H7 (cell line): ENCODE data around the gene ORM1. TPM values are rescaled to one million over a fixed set of nuclear protein-coding genes. Genes with fewer than 3 reads are reported as not detected.

Source experiments
- DNase-seq: peaks from one replicate; pipeline ENCODE4 v3.0.0; 2012
- H3K27me3 ChIP-seq: 2 replicates; pipeline ENCODE4 v1.6.0; 2011; ENCODE audit warnings: mild to moderate bottlenecking, low read length; ENCODE audit not compliant: control insufficient read depth, insufficient read depth
- H3K36me3 ChIP-seq: replicated peaks from 2 replicates; pipeline ENCODE4 v1.5.1; 2011; ENCODE audit warnings: low read length; ENCODE audit not compliant: control insufficient read depth, insufficient read depth
- H3K4me3 ChIP-seq: 2 replicates; pipeline ENCODE4 v1.5.1; 2011; ENCODE audit warnings: low read depth, mild to moderate bottlenecking, control low read depth, low read length, moderate library complexity; ENCODE audit not compliant: insufficient read depth
- total RNA-seq: library from RNA; depleted of rRNA; stranded (reverse); fragments of >200 nt; shearing (Covaris generic); gene quantifications from 2 replicates; pipeline ENCODE4 v1.2.3, GENCODE V29; 2014

Gene ORM1
- total RNA-seq, 1 experiment from 2014 or later = not detected

- H3K27me3 ChIP-seq = no peaks in the 10 kb centered on the region
- DNase-seq = no peak
- no peak overlapping the region for H3K4me3 ChIP-seq
- peaks cover 11% of the 10 kb centered on the region for H3K36me3 ChIP-seq
These were observed 11.6 kb downstream of the ORM1 start for GRCh38 chr9:114334490-114334889.

- no peak for DNase-seq
- no peak overlapping the region for H3K4me3 ChIP-seq
- peaks cover 14% of the 10 kb centered on the region for H3K36me3 ChIP-seq
- H3K27me3 ChIP-seq = no peaks in the 10 kb centered on the region
These were observed 12.8 kb downstream of the ORM1 start for GRCh38 chr9:114335745-114336144.

- DNase-seq = no peak
- Histone ChIP-seq H3K4me3 (no peak overlapping the region), H3K27me3 (no peaks in the 10 kb centered on the region), H3K36me3 (peaks cover 15% of the 10 kb centered on the region)
These were observed 13.3 kb downstream of the ORM1 start for GRCh38 chr9:114336157-114336556.

GRCh38 chr9:114336699-114337395 lies 13.9 kb downstream of the ORM1 start:
- Histone ChIP-seq H3K4me3 (no peak overlapping the region), H3K36me3 (peaks cover 18% of the 10 kb centered on the region), H3K27me3 (no peaks in the 10 kb centered on the region)
- DNase-seq = no peak

- peaks cover 19% of the 10 kb centered on the region for H3K36me3 ChIP-seq
- no peak overlapping the region for H3K4me3 ChIP-seq
- DNase-seq = no peak
- H3K27me3 ChIP-seq = no peaks in the 10 kb centered on the region
These were observed 15.3 kb downstream of the ORM1 start for GRCh38 chr9:114338187-114338586.

- no peaks in the 10 kb centered on the region for H3K27me3 ChIP-seq
- peaks cover 24% of the 10 kb centered on the region for H3K36me3 ChIP-seq
- no peak overlapping the region for H3K4me3 ChIP-seq
- DNase-seq = peak; percentile 94
These were observed 16.4 kb downstream of the ORM1 start for GRCh38 chr9:114339130-114339908.

- Histone ChIP-seq H3K4me3 (no peak overlapping the region), H3K27me3 (no peaks in the 10 kb centered on the region), H3K36me3 (peaks cover 33% of the 10 kb centered on the region)
- no peak for DNase-seq
These were observed 18.4 kb downstream of the ORM1 start for GRCh38 chr9:114341152-114341830.

- no peak for DNase-seq
- peaks cover 38% of the 10 kb centered on the region for H3K36me3 ChIP-seq
- no peak overlapping the region for H3K4me3 ChIP-seq
- no peaks in the 10 kb centered on the region for H3K27me3 ChIP-seq
These were observed 19.1 kb downstream of the ORM1 start for GRCh38 chr9:114341991-114342390.

GRCh38 chr9:114342755-114343440 lies 20.0 kb downstream of the ORM1 start:
- H3K36me3 ChIP-seq = peaks cover 37% of the 10 kb centered on the region
- no peak for DNase-seq
- H3K27me3 ChIP-seq = no peaks in the 10 kb centered on the region
- no peak overlapping the region for H3K4me3 ChIP-seq

GRCh38 chr9:114343471-114344187 lies 20.7 kb downstream of the ORM1 start:
- Histone ChIP-seq H3K4me3 (no peak overlapping the region), H3K36me3 (peaks cover 33% of the 10 kb centered on the region), H3K27me3 (no peaks in the 10 kb centered on the region)
- DNase-seq = no peak

- DNase-seq = no peak
- no peak overlapping the region for H3K4me3 ChIP-seq
- no peaks in the 10 kb centered on the region for H3K27me3 ChIP-seq
- H3K36me3 ChIP-seq = peaks cover 31% of the 10 kb centered on the region
These were observed 21.3 kb downstream of the ORM1 start for GRCh38 chr9:114344188-114344566.

GRCh38 chr9:114344692-114345091 lies 21.8 kb downstream of the ORM1 start:
- Histone ChIP-seq H3K36me3 (peaks cover 30% of the 10 kb centered on the region), H3K4me3 (no peak overlapping the region), H3K27me3 (no peaks in the 10 kb centered on the region)
- no peak for DNase-seq

- no peak for DNase-seq
- H3K36me3 ChIP-seq = peaks cover 31% of the 10 kb centered on the region
- H3K27me3 ChIP-seq = no peaks in the 10 kb centered on the region
- H3K4me3 ChIP-seq = no peak overlapping the region
These were observed 22.7 kb downstream of the ORM1 start for GRCh38 chr9:114345493-114346065.

GRCh38 chr9:114346146-114346545 lies 23.2 kb downstream of the ORM1 start:
- Histone ChIP-seq H3K36me3 (peaks cover 33% of the 10 kb centered on the region), H3K27me3 (no peaks in the 10 kb centered on the region), H3K4me3 (no peak overlapping the region)
- DNase-seq = no peak
